Prostate gland (tissue), 2 donors: ENCODE measurements around the gene CAPNS2.

ENCODE experiments used
- CTCF ChIP-seq, 4 experiments: fragments of 200-600 bp in 2 of 4; fragments of 450-650 bp in 2 of 4; sonication (generic) in 2 of 4; IDR thresholded peaks; 1 replicate in 3 of 4; 2 replicates in 1 of 4; pipeline ENCODE4 v1.5.1; 2016 to 2019; ENCODE audit warnings: antibody characterized with exemption in 4 of 4, mild to moderate bottlenecking in 2 of 4, moderate library complexity in 2 of 4
- POLR2A ChIP-seq: fragments of 450-650 bp; IDR thresholded peaks from one replicate; pipeline ENCODE4 v1.6.1; 2016; ENCODE audit warnings: antibody characterized with exemption, mild to moderate bottlenecking
- POLR2AphosphoS5 ChIP-seq: sonication (generic); formaldehyde crosslinking; IDR thresholded peaks from one replicate; pipeline ENCODE4 v1.6.1; 2017; ENCODE audit warnings: antibody characterized with exemption

- no peak for TF ChIP-seq CTCF (IDR thresholded peaks at IDR 0.05)
- TF ChIP-seq POLR2A, result no peak
- TF ChIP-seq POLR2AphosphoS5, result no peak
Observed at GRCh38 chr16:55542459-55543082, 23.9 kb upstream of the CAPNS2 start.
